ENCODE data around the gene MAGI2. TPM values are rescaled to one million over a fixed set of nuclear protein-coding genes. Genes with fewer than 3 reads are reported as not detected.
A peak's percentile ranks its signal among the peaks of the same experiment; 100 is the strongest.

MAGI2 gene
- total RNA-seq, 1 experiment from 2014 or later, result 14.3 TPM

DNA sequence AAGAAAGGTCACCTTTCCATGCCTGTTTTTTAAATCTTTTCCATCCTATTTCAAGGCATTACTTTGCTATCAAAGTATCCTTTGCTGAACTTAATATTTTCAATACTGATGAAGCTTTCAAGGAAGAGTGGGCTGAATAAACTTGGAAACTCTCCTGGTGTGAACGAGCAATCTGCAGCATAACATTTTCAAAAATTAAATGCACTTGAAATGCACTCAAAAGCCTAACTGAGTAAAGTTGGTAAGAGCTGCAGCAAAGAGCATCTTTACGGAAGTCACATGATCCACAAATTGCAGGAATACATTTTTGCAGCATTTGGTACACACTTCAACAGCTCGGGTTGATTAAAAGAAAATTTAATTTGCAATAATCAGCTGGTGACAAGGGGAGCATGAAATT, 1287.6 kb downstream of the MAGI2 start:
- H4K5ac ChIP-seq (ENCODE audit: insufficient read length, low read depth, low read length), result no peak overlapping the region
- H2BK20ac ChIP-seq (ENCODE audit: low read depth, low read length, poor library complexity, severe bottlenecking), result no peak overlapping the region
- H3K4me2 ChIP-seq (ENCODE audit: insufficient read depth, insufficient read length, low read length), result no peak overlapping the region
- H4K91ac ChIP-seq (ENCODE audit: insufficient read length, low read depth, low read length), result no peak overlapping the region
- no peak overlapping the region for H2BK5ac ChIP-seq (ENCODE audit: insufficient read length, low read length)
- no peak overlapping the region for H2AFZ ChIP-seq (ENCODE audit: low read length)
- DNase-seq, result no peak
- H3K18ac ChIP-seq (ENCODE audit: insufficient read length, low read depth, low read length), result no peak overlapping the region
- H2AK5ac ChIP-seq (ENCODE audit: insufficient read length, low read length), result no peak overlapping the region
- H3K4me1 Mint-ChIP-seq, result peaks cover 11% of the 10 kb centered on the region in 2 experiments
- H3K27ac Mint-ChIP-seq, result no peak overlapping the region
- no peak overlapping the region for H3K4ac ChIP-seq (ENCODE audit: low read depth, low read length)
- no peak overlapping the region for H3K14ac ChIP-seq (ENCODE audit: insufficient read depth, low read length)
- no peak overlapping the region for H4K8ac ChIP-seq (replicated peaks; ENCODE audit: insufficient read length, low read depth, low read length)
- TF ChIP-seq, protein P1, sequence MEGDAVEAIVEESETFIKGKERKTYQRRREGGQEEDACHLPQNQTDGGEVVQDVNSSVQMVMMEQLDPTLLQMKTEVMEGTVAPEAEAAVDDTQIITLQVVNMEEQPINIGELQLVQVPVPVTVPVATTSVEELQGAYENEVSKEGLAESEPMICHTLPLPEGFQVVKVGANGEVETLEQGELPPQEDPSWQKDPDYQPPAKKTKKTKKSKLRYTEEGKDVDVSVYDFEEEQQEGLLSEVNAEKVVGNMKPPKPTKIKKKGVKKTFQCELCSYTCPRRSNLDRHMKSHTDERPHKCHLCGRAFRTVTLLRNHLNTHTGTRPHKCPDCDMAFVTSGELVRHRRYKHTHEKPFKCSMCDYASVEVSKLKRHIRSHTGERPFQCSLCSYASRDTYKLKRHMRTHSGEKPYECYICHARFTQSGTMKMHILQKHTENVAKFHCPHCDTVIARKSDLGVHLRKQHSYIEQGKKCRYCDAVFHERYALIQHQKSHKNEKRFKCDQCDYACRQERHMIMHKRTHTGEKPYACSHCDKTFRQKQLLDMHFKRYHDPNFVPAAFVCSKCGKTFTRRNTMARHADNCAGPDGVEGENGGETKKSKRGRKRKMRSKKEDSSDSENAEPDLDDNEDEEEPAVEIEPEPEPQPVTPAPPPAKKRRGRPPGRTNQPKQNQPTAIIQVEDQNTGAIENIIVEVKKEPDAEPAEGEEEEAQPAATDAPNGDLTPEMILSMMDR (conservative IDR thresholded peaks at IDR 0.05), result no peak
- H3K27me3 Mint-ChIP-seq (ENCODE audit: low read depth), result no peaks in the 10 kb centered on the region; the same call in 1 of the 2 replicates
- no peaks in the 10 kb centered on the region for H3K9me3 ChIP-seq (ENCODE audit: control insufficient read depth, low read depth, low read length)
- no peak overlapping the region for H2BK12ac ChIP-seq (ENCODE audit: insufficient read length, low read depth, low read length)
- H3K27ac ChIP-seq (ENCODE audit: insufficient read length, low read depth, low read length), result peak overlapping the region; percentile 61
- H3K4me1 ChIP-seq (ENCODE audit: insufficient read depth, low read length), result peaks cover 5% of the 10 kb centered on the region; the same call in 1 of the 2 replicates
- H3T11ph ChIP-seq (ENCODE audit: low read length), result no peak overlapping the region
- no peak overlapping the region for H2BK15ac ChIP-seq (ENCODE audit: low read depth, low read length)
- no peaks in the 10 kb centered on the region for H3K27me3 ChIP-seq (ENCODE audit: insufficient read depth, low read length)
- H3K79me2 ChIP-seq (ENCODE audit: insufficient read depth, low read length), result no peaks in the 10 kb centered on the region
- no peak overlapping the region for H2BK120ac ChIP-seq (ENCODE audit: low read depth, low read length, poor library complexity, severe bottlenecking)
- H4K20me1 ChIP-seq (ENCODE audit: control insufficient read depth, insufficient read depth, insufficient read length), result no peaks in the 10 kb centered on the region
- no peaks in the 10 kb centered on the region for H3K79me1 ChIP-seq (ENCODE audit: insufficient read depth, low read depth, low read length, poor library complexity, severe bottlenecking)
- H3K23ac ChIP-seq (ENCODE audit: insufficient read length, low read depth, low read length), result no peak overlapping the region
- H3K36me3 Mint-ChIP-seq (ENCODE audit: insufficient read depth in 1 of 3, low read depth in 3 of 3), result peaks cover 0 to 9% (median 3%) of the 10 kb centered on the region in 3 experiments; a peak in 3 of 7 replicates
- no peak overlapping the region for H3K56ac ChIP-seq (ENCODE audit: insufficient read length, low read depth, low read length)
- H3K4me3 Mint-ChIP-seq, result no peak overlapping the region
- H3K23me2 ChIP-seq (ENCODE audit: insufficient read length, low read depth, low read length, poor library complexity, severe bottlenecking), result no peaks in the 10 kb centered on the region
- H3K9me3 Mint-ChIP-seq, result no peaks in the 10 kb centered on the region
- WGBS (ENCODE audit: extremely low coverage, insufficient read length, low lambda C conversion rate), result no CpG with 5 or more reads among the region's 3 CpGs
- no peak overlapping the region for H3K9ac ChIP-seq (ENCODE audit: extremely low read depth, insufficient read length, low read length)
